GM23338 (cell line): ENCODE results near the gene STXBP3.

Experiments
- CREB1 ChIP-seq: fragments of 250-450 bp; sonication (Bioruptor Pico); IDR thresholded peaks from 2 replicates; pipeline ENCODE4 v1.5.0; 2020; ENCODE audit warnings: low read depth, mild to moderate bottlenecking, moderate library complexity
- EZH2 ChIP-seq: fragments of 200-600 bp; sonication (generic); IDR thresholded peaks from one replicate; pipeline ENCODE4 v1.8.0; 2017; ENCODE audit warnings: antibody characterized with exemption, mild to moderate bottlenecking, low read depth; ENCODE audit not compliant: unreplicated experiment
- EZH2phosphoT487 ChIP-seq: fragments of 200-600 bp; sonication (generic); IDR thresholded peaks from one replicate; pipeline ENCODE4 v1.8.1; 2018; ENCODE audit warnings: antibody characterized with exemption; ENCODE audit not compliant: unreplicated experiment
- JUNB ChIP-seq: IDR thresholded peaks from one replicate; pipeline ENCODE4 v1.6.1; 2016; ENCODE audit warnings: antibody characterized with exemption; ENCODE audit not compliant: unreplicated experiment
- NANOG ChIP-seq: IDR thresholded peaks from 2 replicates; pipeline ENCODE4 v1.6.1; 2016; ENCODE audit warnings: antibody characterized with exemption, borderline replicate concordance
- POLR2AphosphoS5 ChIP-seq: IDR thresholded peaks from 2 replicates; pipeline ENCODE4 v1.6.1; 2016; ENCODE audit warnings: antibody characterized with exemption, low read depth
- STAT1 ChIP-seq: IDR thresholded peaks from one replicate; pipeline ENCODE4 v1.6.1; 2016; ENCODE audit warnings: antibody characterized with exemption; ENCODE audit not compliant: unreplicated experiment
- ZNF114 ChIP-seq: fragments of 250-450 bp; sonication (Bioruptor Pico); IDR thresholded peaks from 2 replicates; pipeline ENCODE4 v1.5.0; 2020; ENCODE audit warnings: mild to moderate bottlenecking, moderate library complexity
- ZNF331 ChIP-seq: fragments of 250-450 bp; sonication (Bioruptor Pico); IDR thresholded peaks from 2 replicates; pipeline ENCODE4 v1.5.0; 2020; ENCODE audit warnings: low read depth, mild to moderate bottlenecking, moderate library complexity
- TF ChIP-seq, protein P1 (sequence below), 2 experiments: fragments of 200-600 bp in 1 of 2; sonication (generic) in 1 of 2; conservative IDR thresholded peaks; 2 replicates each; pipeline versions ENCODE4 v1.5.1 to v1.6.1; 2016 to 2017; ENCODE audit warnings: antibody characterized with exemption in 2 of 2, low read depth in 2 of 2, mild to moderate bottlenecking in 2 of 2, moderate library complexity in 1 of 2
- TF ChIP-seq, protein P2 (sequence below): IDR thresholded peaks from one replicate; pipeline ENCODE4 v1.6.1; 2018; ENCODE audit warnings: antibody characterized with exemption; ENCODE audit not compliant: unreplicated experiment
- TF ChIP-seq, protein P3 (sequence below): IDR thresholded peaks from 2 replicates; pipeline ENCODE4 v1.6.1; 2016; ENCODE audit warnings: antibody characterized with exemption
- TF ChIP-seq, protein P4 (sequence below): fragments of 250-450 bp; sonication (Bioruptor Pico); IDR thresholded peaks from 2 replicates; pipeline ENCODE4 v1.5.0; 2020; ENCODE audit warnings: mild to moderate bottlenecking, moderate library complexity

DNA sequence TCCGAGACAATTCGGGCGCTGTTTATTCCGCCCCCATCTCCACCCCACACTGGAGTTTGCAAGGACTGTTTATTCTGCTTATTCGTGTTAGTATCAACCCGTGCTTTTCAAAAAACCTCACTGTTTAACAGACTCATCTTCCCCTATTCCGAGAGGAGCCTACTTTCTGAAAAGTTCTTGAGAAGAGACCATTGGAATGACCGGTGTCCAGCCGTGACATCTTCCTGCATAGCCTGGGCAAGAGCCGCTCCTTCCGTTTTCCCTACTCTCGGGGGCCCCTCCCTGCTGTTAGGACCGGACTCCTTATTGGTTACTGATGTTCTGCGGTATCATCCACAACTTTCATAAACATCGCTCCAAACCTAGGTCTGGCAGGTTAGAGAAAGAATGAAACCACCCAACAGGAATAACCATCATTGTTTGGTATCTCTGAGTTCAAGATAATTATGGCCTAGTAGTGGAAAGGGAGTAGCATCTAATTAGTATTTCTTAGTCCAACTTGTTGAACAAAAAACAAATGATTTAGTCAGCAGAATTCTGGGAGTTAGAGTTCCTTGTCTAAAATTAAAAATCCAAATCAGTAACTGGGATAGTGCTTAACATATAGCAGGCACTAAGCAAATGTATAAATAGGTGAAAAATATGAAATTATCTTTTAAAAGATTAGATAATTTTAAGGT, 837 bp downstream of the STXBP3 start:
- TF ChIP-seq, protein P1, sequence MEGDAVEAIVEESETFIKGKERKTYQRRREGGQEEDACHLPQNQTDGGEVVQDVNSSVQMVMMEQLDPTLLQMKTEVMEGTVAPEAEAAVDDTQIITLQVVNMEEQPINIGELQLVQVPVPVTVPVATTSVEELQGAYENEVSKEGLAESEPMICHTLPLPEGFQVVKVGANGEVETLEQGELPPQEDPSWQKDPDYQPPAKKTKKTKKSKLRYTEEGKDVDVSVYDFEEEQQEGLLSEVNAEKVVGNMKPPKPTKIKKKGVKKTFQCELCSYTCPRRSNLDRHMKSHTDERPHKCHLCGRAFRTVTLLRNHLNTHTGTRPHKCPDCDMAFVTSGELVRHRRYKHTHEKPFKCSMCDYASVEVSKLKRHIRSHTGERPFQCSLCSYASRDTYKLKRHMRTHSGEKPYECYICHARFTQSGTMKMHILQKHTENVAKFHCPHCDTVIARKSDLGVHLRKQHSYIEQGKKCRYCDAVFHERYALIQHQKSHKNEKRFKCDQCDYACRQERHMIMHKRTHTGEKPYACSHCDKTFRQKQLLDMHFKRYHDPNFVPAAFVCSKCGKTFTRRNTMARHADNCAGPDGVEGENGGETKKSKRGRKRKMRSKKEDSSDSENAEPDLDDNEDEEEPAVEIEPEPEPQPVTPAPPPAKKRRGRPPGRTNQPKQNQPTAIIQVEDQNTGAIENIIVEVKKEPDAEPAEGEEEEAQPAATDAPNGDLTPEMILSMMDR (conservative IDR thresholded peaks at IDR 0.05; ENCODE audit: low read depth in 2 of 2): no peak
- TF ChIP-seq EZH2 (no peak), EZH2phosphoT487 (no peak), JUNB (no peak), POLR2AphosphoS5 (peak; percentile 69), CREB1 (CRISPR knock-in tag) (no peak), ZNF114 (CRISPR knock-in tag) (no peak), ZNF331 (CRISPR knock-in tag) (no peak), NANOG (no peak), STAT1 (no peak)
- TF ChIP-seq, protein P2, sequence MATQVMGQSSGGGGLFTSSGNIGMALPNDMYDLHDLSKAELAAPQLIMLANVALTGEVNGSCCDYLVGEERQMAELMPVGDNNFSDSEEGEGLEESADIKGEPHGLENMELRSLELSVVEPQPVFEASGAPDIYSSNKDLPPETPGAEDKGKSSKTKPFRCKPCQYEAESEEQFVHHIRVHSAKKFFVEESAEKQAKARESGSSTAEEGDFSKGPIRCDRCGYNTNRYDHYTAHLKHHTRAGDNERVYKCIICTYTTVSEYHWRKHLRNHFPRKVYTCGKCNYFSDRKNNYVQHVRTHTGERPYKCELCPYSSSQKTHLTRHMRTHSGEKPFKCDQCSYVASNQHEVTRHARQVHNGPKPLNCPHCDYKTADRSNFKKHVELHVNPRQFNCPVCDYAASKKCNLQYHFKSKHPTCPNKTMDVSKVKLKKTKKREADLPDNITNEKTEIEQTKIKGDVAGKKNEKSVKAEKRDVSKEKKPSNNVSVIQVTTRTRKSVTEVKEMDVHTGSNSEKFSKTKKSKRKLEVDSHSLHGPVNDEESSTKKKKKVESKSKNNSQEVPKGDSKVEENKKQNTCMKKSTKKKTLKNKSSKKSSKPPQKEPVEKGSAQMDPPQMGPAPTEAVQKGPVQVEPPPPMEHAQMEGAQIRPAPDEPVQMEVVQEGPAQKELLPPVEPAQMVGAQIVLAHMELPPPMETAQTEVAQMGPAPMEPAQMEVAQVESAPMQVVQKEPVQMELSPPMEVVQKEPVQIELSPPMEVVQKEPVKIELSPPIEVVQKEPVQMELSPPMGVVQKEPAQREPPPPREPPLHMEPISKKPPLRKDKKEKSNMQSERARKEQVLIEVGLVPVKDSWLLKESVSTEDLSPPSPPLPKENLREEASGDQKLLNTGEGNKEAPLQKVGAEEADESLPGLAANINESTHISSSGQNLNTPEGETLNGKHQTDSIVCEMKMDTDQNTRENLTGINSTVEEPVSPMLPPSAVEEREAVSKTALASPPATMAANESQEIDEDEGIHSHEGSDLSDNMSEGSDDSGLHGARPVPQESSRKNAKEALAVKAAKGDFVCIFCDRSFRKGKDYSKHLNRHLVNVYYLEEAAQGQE: no peak
- TF ChIP-seq, protein P3, sequence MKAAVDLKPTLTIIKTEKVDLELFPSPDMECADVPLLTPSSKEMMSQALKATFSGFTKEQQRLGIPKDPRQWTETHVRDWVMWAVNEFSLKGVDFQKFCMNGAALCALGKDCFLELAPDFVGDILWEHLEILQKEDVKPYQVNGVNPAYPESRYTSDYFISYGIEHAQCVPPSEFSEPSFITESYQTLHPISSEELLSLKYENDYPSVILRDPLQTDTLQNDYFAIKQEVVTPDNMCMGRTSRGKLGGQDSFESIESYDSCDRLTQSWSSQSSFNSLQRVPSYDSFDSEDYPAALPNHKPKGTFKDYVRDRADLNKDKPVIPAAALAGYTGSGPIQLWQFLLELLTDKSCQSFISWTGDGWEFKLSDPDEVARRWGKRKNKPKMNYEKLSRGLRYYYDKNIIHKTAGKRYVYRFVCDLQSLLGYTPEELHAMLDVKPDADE: no peak
- TF ChIP-seq, protein P4, sequence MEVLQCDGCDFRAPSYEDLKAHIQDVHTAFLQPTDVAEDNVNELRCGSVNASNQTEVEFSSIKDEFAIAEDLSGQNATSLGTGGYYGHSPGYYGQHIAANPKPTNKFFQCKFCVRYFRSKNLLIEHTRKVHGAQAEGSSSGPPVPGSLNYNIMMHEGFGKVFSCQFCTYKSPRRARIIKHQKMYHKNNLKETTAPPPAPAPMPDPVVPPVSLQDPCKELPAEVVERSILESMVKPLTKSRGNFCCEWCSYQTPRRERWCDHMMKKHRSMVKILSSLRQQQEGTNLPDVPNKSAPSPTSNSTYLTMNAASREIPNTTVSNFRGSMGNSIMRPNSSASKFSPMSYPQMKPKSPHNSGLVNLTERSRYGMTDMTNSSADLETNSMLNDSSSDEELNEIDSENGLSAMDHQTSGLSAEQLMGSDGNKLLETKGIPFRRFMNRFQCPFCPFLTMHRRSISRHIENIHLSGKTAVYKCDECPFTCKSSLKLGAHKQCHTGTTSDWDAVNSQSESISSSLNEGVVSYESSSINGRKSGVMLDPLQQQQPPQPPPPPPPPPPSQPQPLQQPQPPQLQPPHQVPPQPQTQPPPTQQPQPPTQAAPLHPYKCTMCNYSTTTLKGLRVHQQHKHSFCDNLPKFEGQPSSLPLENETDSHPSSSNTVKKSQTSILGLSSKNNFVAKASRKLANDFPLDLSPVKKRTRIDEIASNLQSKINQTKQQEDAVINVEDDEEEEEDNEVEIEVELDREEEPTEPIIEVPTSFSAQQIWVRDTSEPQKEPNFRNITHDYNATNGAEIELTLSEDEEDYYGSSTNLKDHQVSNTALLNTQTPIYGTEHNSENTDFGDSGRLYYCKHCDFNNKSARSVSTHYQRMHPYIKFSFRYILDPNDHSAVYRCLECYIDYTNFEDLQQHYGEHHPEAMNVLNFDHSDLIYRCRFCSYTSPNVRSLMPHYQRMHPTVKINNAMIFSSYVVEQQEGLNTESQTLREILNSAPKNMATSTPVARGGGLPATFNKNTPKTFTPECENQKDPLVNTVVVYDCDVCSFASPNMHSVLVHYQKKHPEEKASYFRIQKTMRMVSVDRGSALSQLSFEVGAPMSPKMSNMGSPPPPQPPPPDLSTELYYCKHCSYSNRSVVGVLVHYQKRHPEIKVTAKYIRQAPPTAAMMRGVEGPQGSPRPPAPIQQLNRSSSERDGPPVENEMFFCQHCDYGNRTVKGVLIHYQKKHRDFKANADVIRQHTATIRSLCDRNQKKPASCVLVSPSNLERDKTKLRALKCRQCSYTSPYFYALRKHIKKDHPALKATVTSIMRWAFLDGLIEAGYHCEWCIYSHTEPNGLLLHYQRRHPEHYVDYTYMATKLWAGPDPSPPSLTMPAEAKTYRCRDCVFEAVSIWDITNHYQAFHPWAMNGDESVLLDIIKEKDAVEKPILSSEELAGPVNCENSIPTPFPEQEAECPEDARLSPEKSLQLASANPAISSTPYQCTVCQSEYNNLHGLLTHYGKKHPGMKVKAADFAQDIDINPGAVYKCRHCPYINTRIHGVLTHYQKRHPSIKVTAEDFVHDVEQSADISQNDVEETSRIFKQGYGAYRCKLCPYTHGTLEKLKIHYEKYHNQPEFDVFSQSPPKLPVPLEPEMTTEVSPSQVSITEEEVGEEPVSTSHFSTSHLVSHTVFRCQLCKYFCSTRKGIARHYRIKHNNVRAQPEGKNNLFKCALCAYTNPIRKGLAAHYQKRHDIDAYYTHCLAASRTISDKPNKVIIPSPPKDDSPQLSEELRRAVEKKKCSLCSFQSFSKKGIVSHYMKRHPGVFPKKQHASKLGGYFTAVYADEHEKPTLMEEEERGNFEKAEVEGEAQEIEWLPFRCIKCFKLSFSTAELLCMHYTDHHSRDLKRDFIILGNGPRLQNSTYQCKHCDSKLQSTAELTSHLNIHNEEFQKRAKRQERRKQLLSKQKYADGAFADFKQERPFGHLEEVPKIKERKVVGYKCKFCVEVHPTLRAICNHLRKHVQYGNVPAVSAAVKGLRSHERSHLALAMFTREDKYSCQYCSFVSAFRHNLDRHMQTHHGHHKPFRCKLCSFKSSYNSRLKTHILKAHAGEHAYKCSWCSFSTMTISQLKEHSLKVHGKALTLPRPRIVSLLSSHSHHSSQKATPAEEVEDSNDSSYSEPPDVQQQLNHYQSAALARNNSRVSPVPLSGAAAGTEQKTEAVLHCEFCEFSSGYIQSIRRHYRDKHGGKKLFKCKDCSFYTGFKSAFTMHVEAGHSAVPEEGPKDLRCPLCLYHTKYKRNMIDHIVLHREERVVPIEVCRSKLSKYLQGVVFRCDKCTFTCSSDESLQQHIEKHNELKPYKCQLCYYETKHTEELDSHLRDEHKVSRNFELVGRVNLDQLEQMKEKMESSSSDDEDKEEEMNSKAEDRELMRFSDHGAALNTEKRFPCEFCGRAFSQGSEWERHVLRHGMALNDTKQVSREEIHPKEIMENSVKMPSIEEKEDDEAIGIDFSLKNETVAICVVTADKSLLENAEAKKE (CRISPR knock-in tag): no peak
